OCI-LY3 (cell line): ENCODE data around the gene IFT88.

ENCODE experiments used
- CTCF ChIP-seq: fragments of 200-600, 300-600 bp; sonication (generic); IDR thresholded peaks from 2 replicates; pipeline ENCODE4 v1.5.1; 2014; ENCODE audit warnings: antibody characterized with exemption, low read length, low read depth
- EZH2phosphoT487 ChIP-seq: fragments of 200-600 bp; shearing (Covaris generic); IDR thresholded peaks from 2 replicates; pipeline ENCODE4 v1.6.1; 2018; ENCODE audit warnings: antibody characterized with exemption, mixed run types, low read depth

DNA sequence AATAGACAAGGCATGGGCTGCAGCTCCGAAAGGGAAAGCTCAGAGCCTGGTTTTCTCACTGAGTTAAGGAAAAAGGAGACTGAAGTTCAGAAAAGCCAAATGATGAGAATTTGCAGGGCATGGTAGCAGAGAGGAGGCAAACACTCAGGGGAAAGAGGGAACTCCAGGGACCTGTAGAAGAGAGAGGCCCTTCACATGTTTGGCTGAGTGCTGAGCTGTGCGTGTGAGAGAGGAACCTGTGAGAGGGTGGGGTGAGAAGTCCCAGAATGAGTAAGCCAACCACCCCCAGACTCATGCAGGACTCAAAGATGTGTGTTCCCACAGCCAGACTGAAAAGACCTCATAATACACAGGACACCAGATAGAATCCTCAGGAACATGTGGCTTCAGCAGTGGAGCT is 38.5 kb upstream of the IFT88 start:
- no peak for TF ChIP-seq CTCF
- TF ChIP-seq EZH2phosphoT487 = no peak
